Endothelial cell of umbilical vein (primary cell): ENCODE results near the gene NTSR1.

ENCODE experiments used
- CTCF ChIP-seq, 2 donors: IDR thresholded peaks; 1 replicate in 1 of 2; 2 replicates in 1 of 2; pipeline ENCODE4 v1.5.1; 2011; ENCODE audit warnings: low read length in 2 of 2, mild to moderate bottlenecking in 2 of 2, moderate library complexity in 2 of 2, control low read depth in 1 of 2, inconsistent platforms in 1 of 2, low read depth in 1 of 2; ENCODE audit not compliant: insufficient read depth in 1 of 2; ENCODE audit errors: extremely low read depth in 1 of 2
- EZH2 ChIP-seq: IDR thresholded peaks from 2 replicates; pipeline ENCODE4 v1.6.1; 2012; ENCODE audit warnings: borderline replicate concordance, low read depth, mild to moderate bottlenecking, moderate library complexity, low read length, inconsistent platforms; ENCODE audit not compliant: severe bottlenecking
- GATA2 ChIP-seq: IDR thresholded peaks from 2 replicates; pipeline ENCODE4 v1.7.0; 2011; ENCODE audit warnings: low read depth, mild to moderate bottlenecking, moderate library complexity, mixed read lengths, low read length; ENCODE audit not compliant: insufficient read length, insufficient read depth
- JUN ChIP-seq: IDR thresholded peaks from 2 replicates; pipeline ENCODE4 v1.6.1; 2011; ENCODE audit warnings: borderline replicate concordance, low read depth; ENCODE audit not compliant: insufficient read length, insufficient read depth
- MAX ChIP-seq: IDR thresholded peaks from 2 replicates; pipeline ENCODE4 v1.6.1; 2011; ENCODE audit not compliant: insufficient read depth, insufficient read length
- MYC ChIP-seq: IDR thresholded peaks from one replicate; pipeline ENCODE4 v1.6.1; 2011; ENCODE audit warnings: mild to moderate bottlenecking, low read depth, low read length
- POLR2A ChIP-seq: IDR thresholded peaks from 2 replicates; pipeline ENCODE4 v1.6.1; 2012; ENCODE audit warnings: low read depth, mild to moderate bottlenecking, control low read depth, low read length
- POLR2AphosphoS5 ChIP-seq: IDR thresholded peaks from 2 replicates; pipeline ENCODE4 v1.6.1; 2012; ENCODE audit warnings: low read depth, mild to moderate bottlenecking, control low read depth, low read length, moderate library complexity; ENCODE audit not compliant: insufficient read depth

- TF ChIP-seq MAX = no peak
- TF ChIP-seq POLR2AphosphoS5 = no peak
- TF ChIP-seq CTCF (IDR thresholded peaks at IDR 0.05; ENCODE audit: extremely low read depth in 1 of 2, insufficient read depth in 1 of 2, low read depth in 1 of 2, low read length in 2 of 2) = no peak
- TF ChIP-seq POLR2A = no peak
- no peak for TF ChIP-seq EZH2
- no peak for TF ChIP-seq GATA2
- no peak for TF ChIP-seq JUN
- no peak for TF ChIP-seq MYC
Measured at GRCh38 chr20:62669249-62669648, 39.4 kb upstream of the NTSR1 start.
